ENCODE data around the gene VPS13D. TPM values are rescaled to one million over a fixed set of nuclear protein-coding genes. Genes with fewer than 3 reads are reported as not detected.

The VPS13D gene
- total RNA-seq, 1 experiment from 2014 or later = 29.0 TPM

GRCh38 chr1:12530462-12531178 is 300.8 kb downstream of the VPS13D start:
- ATAC-seq = no peak
- no peaks in the 10 kb centered on the region for H3K27me3 Mint-ChIP-seq (ENCODE audit: low read depth)
- CTCF ChIA-PET = interaction anchor here (0.7 kb wide), 1 partner anchor 9 kb away, joined by 3 read pairs; no protein-coding TSS in a partner anchor
- H3K9me3 Mint-ChIP-seq = no peaks in the 10 kb centered on the region
- peaks cover 4% of the 10 kb centered on the region for H3K4me1 Mint-ChIP-seq
- H3K27ac Mint-ChIP-seq = no peak overlapping the region
- DNase-seq (ENCODE audit: low spot score) = no peak
- no peaks in the 10 kb centered on the region for H3K36me3 Mint-ChIP-seq
- POLR2A ChIA-PET = no interaction called here
- TF ChIP-seq SOX15 (CRISPR knock-in tag; IDR thresholded peaks at IDR 0.05) = no peak
- no peak for TF ChIP-seq CBFB (CRISPR knock-in tag; IDR thresholded peaks at IDR 0.05; ENCODE audit: low read depth)
- no peak for TF ChIP-seq IRF1 (CRISPR knock-in tag; IDR thresholded peaks at IDR 0.05)
- TF ChIP-seq NFYB (CRISPR knock-in tag; conservative IDR thresholded peaks at IDR 0.05; ENCODE audit: low read depth) = no peak
- TF ChIP-seq HMGXB4 (CRISPR knock-in tag; IDR thresholded peaks at IDR 0.05) = no peak
- no peak for TF ChIP-seq MAX (CRISPR knock-in tag; IDR thresholded peaks at IDR 0.05)
- no peak for TF ChIP-seq NFE2L1 (CRISPR knock-in tag; IDR thresholded peaks at IDR 0.05)
- TF ChIP-seq TCF7 (CRISPR knock-in tag; IDR thresholded peaks at IDR 0.05; ENCODE audit: low read depth) = no peak
- TF ChIP-seq RELA (CRISPR knock-in tag; IDR thresholded peaks at IDR 0.05; ENCODE audit: borderline replicate concordance) = no peak
- no peak for TF ChIP-seq AFF4 (CRISPR knock-in tag; IDR thresholded peaks at IDR 0.05; ENCODE audit: borderline replicate concordance)
- no peak for TF ChIP-seq ZNF396 (CRISPR knock-in tag; IDR thresholded peaks at IDR 0.05; ENCODE audit: borderline replicate concordance)
- no peak for TF ChIP-seq ATF6 (CRISPR knock-in tag; IDR thresholded peaks at IDR 0.05)
- no peak for TF ChIP-seq ARID4B (CRISPR knock-in tag; IDR thresholded peaks at IDR 0.05; ENCODE audit: borderline replicate concordance)
- no peak for TF ChIP-seq OVOL2 (CRISPR knock-in tag; IDR thresholded peaks at IDR 0.05; ENCODE audit: borderline replicate concordance)
- TF ChIP-seq ELF4 (CRISPR knock-in tag; IDR thresholded peaks at IDR 0.05; ENCODE audit: low read depth) = no peak
- no peak overlapping the region for H3K4me3 Mint-ChIP-seq

All from WTC11 (cell line).